IPS-18c (cell line): ENCODE data around the gene TMEM51.

Experiments used
- H3K4me3 ChIP-seq: 2 replicates; pipeline ENCODE4 v1.7.0; 2013; ENCODE audit warnings: low read depth, mild to moderate bottlenecking, low read length, moderate library complexity; ENCODE audit not compliant: insufficient read depth
- H3K9me3 ChIP-seq: one replicate; pipeline ENCODE4 v1.6.1; 2013; ENCODE audit warnings: mild to moderate bottlenecking, low read length, moderate library complexity; ENCODE audit not compliant: control insufficient read depth, insufficient read depth

TMEM51 gene, protein sequence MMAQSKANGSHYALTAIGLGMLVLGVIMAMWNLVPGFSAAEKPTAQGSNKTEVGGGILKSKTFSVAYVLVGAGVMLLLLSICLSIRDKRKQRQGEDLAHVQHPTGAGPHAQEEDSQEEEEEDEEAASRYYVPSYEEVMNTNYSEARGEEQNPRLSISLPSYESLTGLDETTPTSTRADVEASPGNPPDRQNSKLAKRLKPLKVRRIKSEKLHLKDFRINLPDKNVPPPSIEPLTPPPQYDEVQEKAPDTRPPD

GRCh38 chr1:15153184-15153841 lies at the start of gene TMEM51:
TMEM51 (plus strand) TSS chr1:15153747; CDS start chr1:15215088, 61,341 bp downstream.
- peak within 1 kb of the TSS; percentile 92 for H3K4me3 ChIP-seq
- no peaks in the 10 kb centered on the region for H3K9me3 ChIP-seq

DNA sequence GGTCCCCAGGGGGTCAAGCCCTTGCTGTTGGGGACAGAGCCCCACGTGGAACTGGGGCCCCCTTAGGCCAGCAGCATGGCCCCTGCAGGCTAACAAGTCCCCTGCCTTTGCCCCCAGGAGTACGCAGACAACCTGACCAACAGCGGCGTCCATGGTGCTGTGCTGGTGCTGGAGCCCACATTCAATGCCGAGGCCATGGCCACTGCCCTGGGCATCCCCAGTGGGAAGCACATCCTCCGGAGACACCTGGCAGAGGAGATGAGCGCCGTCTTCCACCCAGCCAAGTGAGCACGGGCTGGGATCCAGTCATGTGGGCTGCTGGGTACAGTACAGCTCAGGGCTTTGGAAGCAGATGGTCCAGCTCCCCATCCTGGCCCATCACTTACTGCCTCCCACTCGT lies 49.6 kb upstream of the TMEM51 start:
- Histone ChIP-seq H3K4me3 (no peak overlapping the region), H3K9me3 (no peaks in the 10 kb centered on the region)

- no peaks in the 10 kb centered on the region for H3K9me3 ChIP-seq
- no peak overlapping the region for H3K4me3 ChIP-seq
These were observed 48.8 kb upstream of the TMEM51 start for GRCh38 chr1:15104768-15105167.

DNA sequence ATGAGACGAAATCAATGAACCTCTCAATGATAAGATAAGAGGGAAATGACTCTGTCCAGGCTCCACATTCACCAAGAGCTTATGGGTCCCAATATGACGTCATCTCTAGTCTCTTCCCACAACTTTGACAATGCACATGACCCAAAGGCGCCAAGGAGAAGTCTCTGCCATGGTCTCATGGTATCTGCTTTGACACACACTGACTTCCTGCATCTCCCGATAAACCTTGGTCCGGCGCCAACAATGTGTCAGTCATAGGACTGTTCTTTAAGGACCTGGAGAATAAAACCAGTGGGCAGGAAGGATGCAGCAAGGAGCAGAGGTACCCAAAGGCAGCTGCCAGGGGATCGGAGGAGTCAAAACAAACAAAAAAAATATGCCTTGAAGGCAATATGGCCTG lies 46.9 kb upstream of the TMEM51 start:
- no peaks in the 10 kb centered on the region for H3K9me3 ChIP-seq
- no peak overlapping the region for H3K4me3 ChIP-seq

- no peak overlapping the region for H3K4me3 ChIP-seq
- no peaks in the 10 kb centered on the region for H3K9me3 ChIP-seq
These were observed 46.4 kb upstream of the TMEM51 start for GRCh38 chr1:15107058-15107687.

- H3K4me3 ChIP-seq: no peak overlapping the region
- H3K9me3 ChIP-seq: no peaks in the 10 kb centered on the region
These were observed 45.6 kb upstream of the TMEM51 start for GRCh38 chr1:15107911-15108310.

- no peak overlapping the region for H3K4me3 ChIP-seq
- H3K9me3 ChIP-seq: no peaks in the 10 kb centered on the region
These were observed 43.2 kb upstream of the TMEM51 start for GRCh38 chr1:15110128-15110866.

DNA sequence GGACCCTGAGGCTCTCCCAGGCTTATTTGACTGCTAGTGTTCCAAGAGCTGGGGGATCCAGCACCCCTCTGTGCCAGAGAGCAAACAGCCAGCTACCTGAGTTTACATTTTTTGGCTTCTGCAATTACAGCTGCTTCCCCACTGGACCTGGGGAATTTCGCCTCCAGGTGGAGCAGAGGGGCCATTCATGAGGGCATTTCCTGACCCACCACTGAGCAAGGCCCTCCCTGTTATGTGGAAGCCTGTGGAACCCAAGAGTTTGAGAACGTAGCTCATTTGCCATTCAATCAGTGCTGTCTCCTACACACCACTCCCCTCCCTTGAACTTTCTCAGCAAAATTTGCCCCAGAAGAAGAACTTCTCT lies 42.7 kb upstream of the TMEM51 start:
- Histone ChIP-seq H3K4me3 (no peak overlapping the region), H3K9me3 (no peaks in the 10 kb centered on the region)

DNA sequence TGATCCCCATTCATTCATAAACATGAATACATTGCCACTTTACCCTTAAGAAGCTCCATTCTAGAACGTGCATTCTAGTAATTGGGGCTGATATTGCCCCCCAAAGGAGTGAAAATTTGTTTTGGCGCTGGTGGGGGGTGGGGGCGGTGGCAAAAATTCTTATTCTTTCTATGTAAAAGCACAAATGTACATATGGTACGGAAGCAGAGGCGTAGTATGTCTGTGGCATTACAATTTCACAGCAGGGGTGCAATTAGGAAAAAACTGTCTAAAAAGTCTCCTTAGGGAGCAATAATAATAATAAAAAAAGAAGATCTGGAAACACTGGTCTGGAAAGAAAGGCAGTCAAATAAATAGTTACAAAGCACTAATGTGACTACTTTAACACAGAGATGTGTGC lies 40.4 kb upstream of the TMEM51 start:
- H3K9me3 ChIP-seq: no peaks in the 10 kb centered on the region
- H3K4me3 ChIP-seq: no peak overlapping the region

DNA sequence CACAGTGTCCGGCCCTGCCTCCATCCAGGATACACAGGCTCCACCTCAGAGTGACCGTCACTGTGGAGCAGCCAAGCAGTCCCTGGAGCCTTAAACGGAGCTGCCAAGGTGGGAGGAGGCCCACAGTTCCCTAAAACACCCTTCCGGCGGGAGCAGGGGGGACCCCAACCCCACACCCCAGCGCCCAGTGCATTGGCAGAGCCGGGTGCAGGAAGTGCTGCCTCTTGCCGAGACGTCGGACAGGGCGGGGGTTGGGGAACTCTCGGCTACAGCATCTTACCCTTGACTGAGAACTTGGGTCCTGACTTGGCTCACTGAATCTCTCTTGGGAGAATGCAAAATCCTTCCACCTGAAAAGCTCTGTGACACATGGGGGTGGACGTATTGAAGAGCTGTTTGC lies 38.7 kb upstream of the TMEM51 start:
- H3K9me3 ChIP-seq: no peaks in the 10 kb centered on the region

GRCh38 chr1:15115542-15116330 lies 37.8 kb upstream of the TMEM51 start:
- Histone ChIP-seq H3K4me3 (no peak overlapping the region), H3K9me3 (no peaks in the 10 kb centered on the region)

More for the DNA sequence above, 38.7 kb upstream of the TMEM51 start:
- H3K4me3 ChIP-seq: no peak overlapping the region

DNA sequence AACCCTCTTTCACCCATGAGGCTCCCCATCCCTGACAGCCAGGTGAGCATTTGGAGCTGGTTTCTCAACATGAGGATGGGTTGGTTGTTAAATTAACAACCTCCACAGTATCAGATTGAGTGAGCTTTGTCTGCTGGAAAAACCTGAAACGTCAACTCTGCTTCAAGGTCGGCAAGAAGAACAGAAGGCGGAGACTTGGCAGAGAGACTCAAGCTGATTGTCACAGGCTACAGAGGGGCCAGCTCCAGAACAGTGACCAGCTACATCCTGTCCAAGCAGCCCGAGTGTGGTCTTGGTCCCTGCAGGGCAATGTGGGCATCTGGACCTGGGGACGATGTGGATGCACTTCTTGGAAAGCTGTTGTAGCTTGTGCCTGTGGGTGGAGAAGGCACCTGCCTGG lies 36.6 kb upstream of the TMEM51 start:
- no peaks in the 10 kb centered on the region for H3K9me3 ChIP-seq
- no peak overlapping the region for H3K4me3 ChIP-seq

DNA sequence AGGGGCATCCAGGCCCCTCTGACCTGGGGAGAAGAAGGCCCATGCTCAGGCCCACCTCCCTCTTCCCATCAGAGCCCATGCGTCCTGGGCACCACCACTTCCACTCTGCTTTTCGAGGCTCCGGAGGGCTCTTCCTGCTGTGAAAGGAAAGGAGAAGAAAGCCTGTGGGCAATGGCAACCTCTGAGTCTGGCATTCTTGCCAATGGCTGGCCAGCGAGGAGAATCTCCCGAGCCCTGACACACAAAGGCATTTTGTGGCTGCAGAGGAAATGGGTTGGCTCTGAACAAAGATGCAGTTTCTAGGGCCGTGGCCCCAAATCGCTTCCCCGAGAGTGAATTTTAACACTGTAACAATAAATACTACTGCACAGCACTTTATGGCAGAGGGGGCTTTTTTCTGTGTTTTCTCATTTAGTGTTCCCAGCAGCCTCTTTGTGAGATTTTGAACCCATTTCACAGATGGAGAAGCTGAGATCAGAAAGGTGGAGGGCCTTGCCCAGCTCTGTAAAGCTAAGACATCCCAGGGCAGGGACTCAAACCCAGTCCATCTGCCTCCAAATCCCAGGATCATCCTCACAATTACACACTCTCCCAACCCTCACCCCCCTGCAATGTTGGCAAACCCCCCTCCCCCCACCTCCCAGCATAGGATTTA lies 35.7 kb upstream of the TMEM51 start:
- Histone ChIP-seq H3K9me3 (no peaks in the 10 kb centered on the region), H3K4me3 (no peak overlapping the region)

DNA sequence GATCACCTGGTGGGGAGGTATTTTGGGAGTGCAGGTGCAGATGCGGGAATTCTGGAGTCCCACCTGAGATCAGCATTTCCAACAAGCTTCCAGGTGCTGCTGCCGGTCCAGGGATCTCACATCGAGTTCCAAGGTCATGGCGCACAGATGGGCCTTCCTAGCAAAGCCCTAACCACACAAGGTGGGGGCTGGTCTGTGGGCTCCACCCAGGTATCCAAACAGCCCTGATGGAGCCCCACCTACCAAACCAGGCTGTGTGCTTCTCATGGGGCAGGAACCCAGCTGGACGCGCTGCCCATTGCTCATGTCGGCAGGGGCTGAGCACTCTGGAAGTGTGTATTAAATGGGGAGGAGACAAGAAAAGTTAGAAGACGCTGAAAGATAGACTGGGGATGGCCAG lies 35.0 kb upstream of the TMEM51 start:
- Histone ChIP-seq H3K9me3 (no peaks in the 10 kb centered on the region), H3K4me3 (no peak overlapping the region)

DNA sequence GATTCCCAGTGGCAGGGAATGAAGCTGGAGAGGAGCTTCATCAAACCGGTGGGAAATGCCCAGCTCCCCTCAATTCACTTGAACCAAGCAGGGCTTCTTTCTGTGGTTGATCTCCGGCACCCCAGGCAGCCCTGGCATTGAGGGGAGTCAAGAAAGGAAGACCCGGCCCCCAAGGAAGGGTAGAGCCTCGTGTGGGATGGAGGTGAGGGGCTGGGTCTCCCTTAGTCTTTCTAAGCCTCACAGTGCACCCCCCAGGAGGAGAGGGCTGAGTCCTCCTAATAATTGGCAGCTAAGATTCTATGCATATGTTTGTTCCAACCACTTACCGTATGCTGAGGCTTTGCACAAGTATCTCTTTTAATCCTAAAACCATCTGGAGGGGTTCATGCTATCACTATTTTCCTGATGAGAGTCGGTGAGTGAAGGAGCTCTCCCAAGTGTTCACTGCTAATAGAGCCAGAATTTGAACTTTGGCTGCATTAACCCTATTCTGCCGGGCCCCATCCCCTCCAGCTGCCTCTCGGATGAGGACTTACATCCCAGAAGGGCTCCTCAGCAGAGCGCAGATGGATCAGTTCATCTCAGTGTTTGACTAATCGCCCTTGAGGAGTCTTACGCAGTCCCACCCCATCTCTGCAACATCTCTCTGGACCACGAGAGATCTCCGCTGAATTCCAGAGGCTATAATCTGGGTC lies 33.1 kb upstream of the TMEM51 start:
- no peak overlapping the region for H3K4me3 ChIP-seq
- no peaks in the 10 kb centered on the region for H3K9me3 ChIP-seq

- H3K9me3 ChIP-seq: no peaks in the 10 kb centered on the region
- no peak overlapping the region for H3K4me3 ChIP-seq
These were observed 31.2 kb upstream of the TMEM51 start for GRCh38 chr1:15122331-15122730.
